ENCODE results near the gene CASK. TPM values are rescaled to one million over a fixed set of nuclear protein-coding genes. Genes with fewer than 3 reads are reported as not detected.
A peak's percentile ranks its signal among the peaks of the same experiment; 100 is the strongest.

CASK gene
- total RNA-seq, 1 donor from 2014 or later, result 23.0 TPM

- no peak for TF ChIP-seq CTCF (IDR thresholded peaks at IDR 0.05)
- Mint-ChIP-seq H3K9me3 (no peaks in the 10 kb centered on the region), H3K27me3 (no peaks in the 10 kb centered on the region), H3K27ac (no peak overlapping the region), H3K4me1 (peaks cover 29% of the 10 kb centered on the region), H3K4me3 (no peak overlapping the region), H3K36me3 (ENCODE audit: low read depth) (no peaks in the 10 kb centered on the region)
- CTCF ChIA-PET, result no interaction called here
- ATAC-seq (ENCODE audit: low read depth) (peak; percentile 45), DNase-seq (no peak)
- intact Hi-C loops (cut with micrococcal nuclease), result loop anchor here (5.0 kb wide), 1 partner anchor 242 kb away; no protein-coding TSS in a partner anchor
- POLR2A ChIA-PET, result interaction anchor here (1.1 kb wide), 1 partner anchor 13 kb away, joined by 3 read pairs; no protein-coding TSS in a partner anchor
These were observed 328.7 kb downstream of the CASK start for GRCh38 chrX:41594634-41595033.

- ChIA-PET CTCF (no interaction called here), POLR2A (no interaction called here)
- no peaks in the 10 kb centered on the region for H3K27me3 Mint-ChIP-seq
- intact Hi-C loops (cut with micrococcal nuclease), result loop anchor here (5.0 kb wide), 1 partner anchor 240 kb away; no protein-coding TSS in a partner anchor
- TF ChIP-seq CTCF (IDR thresholded peaks at IDR 0.05), result no peak
- no peaks in the 10 kb centered on the region for H3K36me3 Mint-ChIP-seq (ENCODE audit: low read depth)
- no peak overlapping the region for H3K27ac Mint-ChIP-seq
- H3K4me1 Mint-ChIP-seq, result peaks cover 19% of the 10 kb centered on the region
- H3K4me3 Mint-ChIP-seq, result no peak overlapping the region
- no peak for ATAC-seq (ENCODE audit: low read depth)
- DNase-seq, result no peak
- no peaks in the 10 kb centered on the region for H3K9me3 Mint-ChIP-seq
These were observed 331.4 kb downstream of the CASK start for GRCh38 chrX:41591906-41592305.

GRCh38 chrX:41590641-41591040, 332.7 kb downstream of the CASK start:
- TF ChIP-seq CTCF (IDR thresholded peaks at IDR 0.05), result no peak
- H3K36me3 Mint-ChIP-seq (ENCODE audit: low read depth), result peaks cover 4% of the 10 kb centered on the region
- no peak overlapping the region for H3K27ac Mint-ChIP-seq
- ChIA-PET CTCF (interaction anchor here (0.6 kb wide), 1 partner anchor 9 kb away, joined by 3 read pairs; no protein-coding TSS in a partner anchor), POLR2A (no interaction called here)
- no peak overlapping the region for H3K4me3 Mint-ChIP-seq
- ATAC-seq (ENCODE audit: low read depth) (no peak), DNase-seq (no peak)
- no peaks in the 10 kb centered on the region for H3K27me3 Mint-ChIP-seq
- H3K4me1 Mint-ChIP-seq, result peaks cover 9% of the 10 kb centered on the region
- no peaks in the 10 kb centered on the region for H3K9me3 Mint-ChIP-seq
- intact Hi-C loops (cut with micrococcal nuclease), result loop anchor here (5.0 kb wide), 1 partner anchor 238 kb away; no protein-coding TSS in a partner anchor

GRCh38 chrX:41589634-41590270, 333.6 kb downstream of the CASK start:
- CTCF ChIA-PET, result interaction anchor here (0.6 kb wide), 1 partner anchor 9 kb away, joined by 3 read pairs; no protein-coding TSS in a partner anchor
- H3K36me3 Mint-ChIP-seq (ENCODE audit: low read depth), result peaks cover 7% of the 10 kb centered on the region
- no peaks in the 10 kb centered on the region for H3K9me3 Mint-ChIP-seq
- no peak overlapping the region for H3K27ac Mint-ChIP-seq
- peaks cover 7% of the 10 kb centered on the region for H3K4me1 Mint-ChIP-seq
- no peak for TF ChIP-seq CTCF (IDR thresholded peaks at IDR 0.05)
- H3K27me3 Mint-ChIP-seq, result no peaks in the 10 kb centered on the region
- DNase-seq, result no peak
- POLR2A ChIA-PET, result no interaction called here
- ATAC-seq (ENCODE audit: low read depth), result no peak
- intact Hi-C loops (cut with micrococcal nuclease), result loop anchor here (5.0 kb wide), 1 partner anchor 237 kb away; no protein-coding TSS in a partner anchor
- no peak overlapping the region for H3K4me3 Mint-ChIP-seq

GRCh38 chrX:41588271-41588670, 335.1 kb downstream of the CASK start:
- POLR2A ChIA-PET, result no interaction called here

More at GRCh38 chrX:41588271-41588670, 335.1 kb downstream of the CASK start:
- no peaks in the 10 kb centered on the region for H3K4me1 Mint-ChIP-seq
- peaks cover 7% of the 10 kb centered on the region for H3K36me3 Mint-ChIP-seq (ENCODE audit: low read depth)
- no peaks in the 10 kb centered on the region for H3K9me3 Mint-ChIP-seq
- no peak overlapping the region for H3K4me3 Mint-ChIP-seq
- H3K27me3 Mint-ChIP-seq, result no peaks in the 10 kb centered on the region
- no peak overlapping the region for H3K27ac Mint-ChIP-seq
- DNase-seq (no peak), ATAC-seq (ENCODE audit: low read depth) (no peak)
- TF ChIP-seq CTCF (IDR thresholded peaks at IDR 0.05), result no peak
- intact Hi-C loops (cut with micrococcal nuclease), result no loop called here
- CTCF ChIA-PET, result no interaction called here
